Choroid plexus epithelial cell (primary cell): ENCODE data around the gene SBSN.

Experiments used
- DNase-seq: peaks from one replicate; pipeline ENCODE4 v3.0.0-alpha.2; 2010; ENCODE audit warnings: low read depth
- H3K4me3 ChIP-seq: 2 replicates; pipeline ENCODE4 v1.5.1; 2011; ENCODE audit warnings: low read depth, mild to moderate bottlenecking, control low read depth, low read length, moderate library complexity
- CTCF ChIP-seq: conservative IDR thresholded peaks from 2 replicates; pipeline ENCODE4 v1.5.1; 2011; ENCODE audit warnings: low read depth, mild to moderate bottlenecking, control low read depth, inconsistent platforms, low read length, moderate library complexity

SBSN gene

GRCh38 chr19:35558400-35559280 is 30.5 kb upstream of the SBSN start:
- no peak for DNase-seq
- no peak overlapping the region for H3K4me3 ChIP-seq
- no peak for TF ChIP-seq CTCF

GRCh38 chr19:35557539-35558399 is 29.7 kb upstream of the SBSN start:
- TF ChIP-seq CTCF = no peak
- peak overlapping the region; percentile 50 for H3K4me3 ChIP-seq
- DNase-seq = peak; percentile 50

- DNase-seq = no peak
- H3K4me3 ChIP-seq = no peak overlapping the region
- TF ChIP-seq CTCF = no peak
These were observed 28.9 kb upstream of the SBSN start for GRCh38 chr19:35556846-35557538.

DNA sequence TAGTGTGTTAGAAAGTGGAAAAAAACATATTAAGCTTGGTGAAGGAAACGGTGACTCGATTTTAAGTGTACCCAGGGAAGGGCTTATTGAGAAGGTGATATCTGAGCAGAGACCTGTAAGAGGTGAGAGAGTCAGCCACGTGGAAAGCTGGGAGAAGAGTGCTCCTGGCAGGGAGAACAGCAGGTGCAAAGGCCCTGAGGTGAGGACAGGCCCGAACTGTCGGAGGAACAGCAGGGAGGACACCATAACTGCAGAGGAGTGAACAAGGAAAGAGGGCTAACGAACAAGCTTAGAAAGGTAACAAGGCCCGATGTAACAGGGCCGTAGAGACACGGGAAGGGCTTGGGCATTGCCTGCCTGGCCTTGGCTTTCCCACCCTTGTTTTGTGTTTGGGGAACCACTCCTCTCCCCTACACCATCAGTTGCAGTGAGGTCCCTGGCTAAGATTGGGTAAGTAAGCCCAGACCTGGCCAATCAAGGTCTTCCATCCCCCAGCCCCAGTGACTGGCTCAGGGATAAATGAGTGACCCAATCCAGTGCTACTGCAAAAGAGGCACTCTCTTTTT is 28.0 kb upstream of the SBSN start:
- no peak overlapping the region for H3K4me3 ChIP-seq
- TF ChIP-seq CTCF = no peak
- no peak for DNase-seq

DNA sequence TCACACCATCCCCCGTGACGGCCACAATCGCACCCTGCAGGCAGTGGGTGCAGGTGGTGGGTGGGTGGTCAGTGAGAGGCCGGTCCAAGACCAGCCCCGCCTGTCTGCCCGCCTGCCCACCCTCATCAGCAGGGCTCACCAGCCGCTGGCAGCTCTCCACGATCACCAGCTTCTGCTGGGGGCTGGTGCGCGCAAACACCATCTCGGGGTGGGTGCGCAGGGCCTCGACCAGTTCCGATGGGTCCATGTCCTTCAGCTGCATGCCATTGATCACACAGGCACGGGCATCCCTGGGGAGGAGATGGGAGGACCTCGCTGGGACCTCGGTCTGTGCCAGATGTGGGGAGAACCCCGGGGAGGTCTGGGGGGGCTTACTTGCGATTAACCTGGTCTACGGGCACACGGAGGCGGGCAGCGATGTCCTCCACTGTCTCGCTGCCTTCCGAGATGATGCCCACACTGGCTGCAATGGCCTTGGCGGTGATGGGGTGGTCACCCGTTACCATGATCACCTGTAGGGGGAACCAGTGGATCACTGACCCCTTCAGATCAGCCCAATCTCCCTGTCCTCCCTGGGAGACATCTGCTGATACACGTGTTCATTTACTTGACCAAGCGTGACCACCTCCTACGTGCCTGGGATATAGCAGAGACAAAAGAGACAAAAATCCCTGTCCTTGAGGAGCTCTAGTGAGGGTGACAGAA is 27.3 kb upstream of the SBSN start:
- DNase-seq = peak; percentile 42
- TF ChIP-seq CTCF = peak; percentile 44
- H3K4me3 ChIP-seq = no peak overlapping the region

GRCh38 chr19:35554076-35554475 is 26.0 kb upstream of the SBSN start:
- no peak overlapping the region for H3K4me3 ChIP-seq
- TF ChIP-seq CTCF = no peak
- DNase-seq = no peak
